ENCODE results near the gene ZNF263.
A peak's percentile ranks its signal among the peaks of the same experiment; 100 is the strongest.

The ZNF263 gene

DNA sequence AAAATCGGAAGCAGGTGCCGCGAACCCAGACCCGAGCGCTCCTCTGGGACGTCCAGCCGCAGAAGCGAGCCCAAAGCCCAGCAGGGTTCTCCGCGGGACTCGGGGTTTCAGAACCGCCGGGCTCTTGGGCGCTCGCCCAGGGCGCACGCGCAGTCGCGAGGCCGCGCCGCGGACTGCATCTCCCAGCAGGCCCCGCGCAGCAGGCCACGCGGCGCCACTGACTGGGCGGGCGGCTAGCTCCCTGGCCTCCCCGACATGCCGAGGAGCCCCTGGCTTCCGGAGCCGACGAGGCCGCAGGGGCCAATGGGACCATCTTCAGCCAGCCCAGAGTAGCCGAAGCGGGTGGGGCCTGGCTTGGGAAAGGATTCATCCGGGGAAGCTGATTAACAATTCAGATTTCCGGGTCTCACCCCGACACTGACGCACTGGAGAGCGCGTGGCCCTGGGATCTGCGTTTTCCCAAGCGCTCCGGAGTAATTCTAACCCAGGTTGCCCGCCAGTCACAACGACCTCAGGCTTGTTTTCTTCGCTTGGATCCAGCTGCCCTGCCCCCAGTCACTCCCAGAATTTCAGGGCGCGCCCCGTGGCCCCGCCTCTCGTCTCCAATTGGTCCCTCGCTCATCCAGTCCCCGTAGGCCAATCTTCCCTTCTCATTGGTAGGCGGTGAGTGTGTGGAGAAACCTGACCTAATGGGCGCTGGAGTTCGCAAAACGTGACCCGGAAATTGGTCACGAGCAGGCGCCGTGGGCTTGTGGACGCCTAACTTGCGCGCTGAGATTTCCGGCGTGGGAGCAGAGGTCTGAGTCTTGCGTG, at the start of gene ZNF263:
Gene ZNF263, plus strand, starts transcription at position 762 of the 813 bp plus-strand sequence. CDS start 328 bp downstream, outside the sequence.
- peak; percentile 94 for DNase-seq (ENCODE audit: low spot score)

DNA sequence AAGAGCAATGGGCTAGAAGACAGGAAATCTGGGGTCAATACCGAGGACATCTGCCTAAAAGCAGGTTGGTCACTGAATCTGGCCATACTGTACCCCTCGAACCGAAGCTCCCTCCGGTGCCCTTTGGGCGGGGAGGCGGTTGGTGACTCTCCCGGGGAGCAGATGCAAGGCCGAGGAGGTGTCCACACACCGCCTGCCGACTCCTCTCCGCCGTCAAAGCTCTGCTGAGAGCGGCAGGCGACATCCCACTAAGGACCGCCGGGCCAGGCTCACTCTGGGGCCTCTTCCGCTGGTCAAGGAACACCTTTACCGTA, 48.8 kb upstream of the ZNF263 start:
- DNase-seq (ENCODE audit: low spot score): no peak

DNA sequence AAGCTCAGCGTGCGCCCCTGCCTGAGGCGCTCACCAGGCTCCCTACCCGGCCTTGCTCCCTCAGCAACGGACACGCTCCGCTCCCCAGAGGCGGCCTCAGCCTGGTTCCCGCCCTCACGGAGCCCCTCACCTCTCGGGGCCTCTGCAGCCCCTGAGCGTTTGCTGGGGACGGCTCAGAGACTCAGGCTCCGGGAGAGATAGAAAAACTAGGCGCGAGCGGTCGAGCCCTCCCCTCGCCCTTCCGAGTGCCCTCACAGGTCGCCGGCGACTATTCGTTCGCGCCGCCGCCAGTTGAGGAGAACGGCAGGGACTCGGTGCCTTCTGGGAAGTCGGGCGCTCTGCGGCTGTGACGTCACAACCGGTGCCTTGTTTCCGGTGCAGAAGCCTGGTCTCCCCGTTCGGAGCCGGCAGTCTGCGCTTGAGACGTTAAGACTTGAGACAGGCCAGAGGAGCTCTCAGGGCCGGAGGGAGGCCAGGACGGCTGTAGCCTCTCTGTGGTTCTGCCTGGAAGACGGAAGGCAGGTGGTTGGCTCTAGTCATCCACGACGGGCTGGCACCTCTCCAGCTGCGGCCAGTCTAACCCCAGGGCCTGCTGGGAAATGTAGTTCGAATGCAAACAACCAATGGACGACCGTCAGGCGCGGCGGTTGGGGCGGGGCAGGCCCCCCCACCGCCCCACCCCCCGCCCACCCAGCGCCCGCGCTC, 48.3 kb upstream of the ZNF263 start, which contains the start of gene ZNF200:
Gene ZNF200, minus strand, starts transcription at position 302 of the 705 bp plus-strand sequence. CDS start 1,403 bp downstream, outside the sequence.
- DNase-seq (ENCODE audit: low spot score): peak; percentile 98

DNA sequence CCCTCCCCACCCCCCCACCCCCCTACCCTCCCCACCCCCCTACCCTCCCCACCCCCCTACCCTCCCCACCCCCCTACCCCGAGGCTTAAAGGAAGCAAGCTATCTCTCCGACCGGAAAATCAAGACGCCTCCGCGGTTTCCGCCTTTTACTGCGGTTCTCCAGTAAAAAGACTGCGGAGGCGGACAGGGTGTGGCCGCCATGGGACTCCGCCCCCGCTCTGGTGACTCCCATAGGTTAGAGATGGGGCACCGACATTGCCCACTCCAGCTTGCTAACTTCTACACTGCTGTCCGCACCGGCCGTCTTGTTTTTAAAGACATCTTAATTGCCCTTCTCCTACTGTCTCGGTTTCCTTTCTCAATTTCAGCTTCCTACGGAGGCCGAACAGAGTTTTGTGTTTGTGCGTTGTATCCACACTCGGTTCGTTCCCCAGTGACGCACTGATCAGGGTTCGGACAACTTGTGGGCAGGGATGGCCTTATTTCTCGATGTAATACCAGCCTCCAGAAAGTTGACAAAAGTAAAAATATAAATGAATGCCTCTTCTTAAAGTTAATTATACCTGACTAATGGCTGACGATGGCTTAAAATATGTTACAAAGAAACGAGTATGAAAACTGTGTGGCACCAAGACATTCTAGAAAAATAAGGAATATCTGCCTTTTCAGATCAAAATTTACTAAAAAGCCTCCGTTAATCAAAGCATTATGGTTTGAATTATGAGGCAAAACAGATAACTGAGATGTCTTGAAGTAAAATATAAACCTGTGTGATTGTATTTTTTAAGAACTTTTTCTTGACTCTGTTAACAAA, 47.2 kb upstream of the ZNF263 start:
- peak; percentile 31 for DNase-seq (ENCODE audit: low spot score)

DNA sequence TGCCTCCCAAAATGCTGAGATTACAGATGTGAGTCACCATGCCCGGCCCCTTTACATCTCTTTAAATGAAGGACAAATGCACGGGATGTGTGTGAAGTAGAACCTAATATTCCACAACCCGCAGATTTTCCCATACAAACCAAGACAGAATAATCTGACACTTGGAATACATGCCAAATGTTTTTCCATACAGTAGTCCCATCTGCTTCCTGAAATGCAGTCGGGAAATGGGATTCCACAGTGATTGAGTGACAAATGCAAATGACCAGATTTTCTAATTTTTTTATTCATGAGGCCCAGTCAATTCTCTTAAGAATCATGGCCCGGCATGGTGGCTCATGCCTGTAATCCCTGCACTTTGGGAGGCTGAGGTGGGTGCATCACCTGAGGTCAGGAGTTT, 41.5 kb upstream of the ZNF263 start:
- no peak for DNase-seq (ENCODE audit: low spot score)

DNA sequence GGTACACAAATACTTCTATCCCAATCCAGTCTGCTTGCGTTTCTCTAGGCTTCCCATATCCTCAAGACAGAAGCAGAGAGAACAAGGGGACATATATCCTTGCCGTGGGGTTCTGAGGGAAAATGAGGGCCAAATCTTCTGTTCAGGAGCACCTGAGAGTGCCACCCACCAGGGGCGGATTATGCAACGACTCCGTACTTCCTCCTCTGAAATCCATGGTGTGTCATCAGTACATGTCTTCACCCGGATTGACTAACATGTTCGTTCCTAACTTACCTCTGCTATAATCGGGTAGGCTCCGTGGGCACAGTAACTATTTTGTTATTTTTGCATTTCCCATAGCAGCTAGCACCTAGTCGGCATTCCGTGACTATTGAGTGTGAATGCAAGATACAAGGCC, 40.6 kb upstream of the ZNF263 start:
- DNase-seq (ENCODE audit: low spot score): no peak

DNA sequence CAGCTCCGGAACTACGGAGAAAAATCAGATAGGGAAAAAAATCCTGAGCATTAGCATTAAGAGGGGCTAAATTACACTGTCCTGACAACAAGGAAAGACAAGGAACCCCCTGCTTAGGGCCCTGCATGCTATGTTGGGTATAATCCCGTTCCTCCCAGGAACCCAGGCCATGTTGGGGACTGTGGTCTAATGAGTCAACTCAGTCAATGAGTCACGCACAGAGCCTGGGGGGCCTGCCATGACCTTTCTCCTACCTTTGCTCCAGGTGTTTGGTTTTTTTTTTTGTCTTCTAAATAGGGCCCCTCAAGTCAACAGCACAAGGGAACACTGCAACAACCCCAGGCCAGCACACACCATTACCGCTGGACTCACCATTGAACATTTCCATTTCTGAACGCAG, 39.4 kb upstream of the ZNF263 start:
- no peak for DNase-seq (ENCODE audit: low spot score)

DNA sequence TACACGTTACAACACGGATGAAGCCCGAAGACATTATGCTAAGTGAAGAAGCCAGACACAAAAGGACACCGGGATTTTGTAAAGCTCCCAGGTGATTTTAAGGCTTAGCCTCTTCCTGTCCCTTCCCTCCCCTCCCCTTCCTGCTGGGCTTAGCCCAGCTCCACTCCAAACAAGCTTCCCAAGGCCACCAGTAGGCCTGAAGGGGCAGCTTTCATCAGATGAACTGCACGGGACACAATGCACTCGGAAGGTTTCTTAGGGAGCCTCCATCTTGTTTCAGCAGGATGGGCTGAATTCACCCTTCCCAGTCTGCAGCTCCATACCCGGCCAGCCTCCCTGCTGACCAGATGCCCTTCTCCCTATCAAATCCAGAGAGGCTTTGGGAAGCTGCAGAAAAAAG, 37.3 kb upstream of the ZNF263 start:
- no peak for DNase-seq (ENCODE audit: low spot score)

DNA sequence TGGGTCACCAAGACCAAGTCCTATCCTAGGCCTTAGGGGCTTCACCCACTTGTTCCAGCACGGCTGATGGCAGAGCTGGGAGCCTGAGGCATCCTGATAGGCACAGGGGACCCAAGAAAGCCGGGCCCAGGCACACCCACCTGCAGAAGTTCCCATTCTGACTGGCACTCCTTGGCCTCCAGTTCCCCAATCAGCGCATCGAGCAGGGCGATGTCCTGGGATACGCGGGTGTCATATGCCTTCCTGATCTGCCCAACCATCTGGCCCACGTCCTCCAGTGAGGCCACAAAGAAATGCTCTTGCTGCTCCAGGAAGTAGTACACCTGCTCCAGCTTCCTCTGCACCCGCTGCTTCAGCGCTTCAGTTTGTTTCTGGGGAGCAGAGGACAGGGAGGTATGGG, 36.4 kb upstream of the ZNF263 start:
- no peak for DNase-seq (ENCODE audit: low spot score)

DNA sequence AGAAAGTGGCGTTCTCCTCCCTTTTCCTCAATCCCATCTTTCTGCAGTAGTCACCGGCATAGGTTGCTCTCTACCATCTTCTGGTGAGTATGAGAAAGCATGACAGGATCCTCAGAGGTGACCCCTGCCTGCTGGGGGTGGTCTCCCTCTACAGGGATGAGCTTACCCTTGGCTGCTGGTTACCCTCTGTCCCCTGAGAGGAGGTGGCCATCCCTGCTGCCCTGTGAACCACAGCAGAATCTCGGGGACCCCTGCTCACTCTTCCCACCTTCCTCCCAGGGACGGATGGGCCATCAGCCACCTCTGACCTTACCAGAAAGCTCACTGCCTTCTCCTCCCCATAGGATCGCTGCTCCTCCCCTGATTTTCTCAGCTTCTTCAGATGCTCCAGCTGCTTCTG, 34.7 kb upstream of the ZNF263 start:
- DNase-seq (ENCODE audit: low spot score): no peak

DNA sequence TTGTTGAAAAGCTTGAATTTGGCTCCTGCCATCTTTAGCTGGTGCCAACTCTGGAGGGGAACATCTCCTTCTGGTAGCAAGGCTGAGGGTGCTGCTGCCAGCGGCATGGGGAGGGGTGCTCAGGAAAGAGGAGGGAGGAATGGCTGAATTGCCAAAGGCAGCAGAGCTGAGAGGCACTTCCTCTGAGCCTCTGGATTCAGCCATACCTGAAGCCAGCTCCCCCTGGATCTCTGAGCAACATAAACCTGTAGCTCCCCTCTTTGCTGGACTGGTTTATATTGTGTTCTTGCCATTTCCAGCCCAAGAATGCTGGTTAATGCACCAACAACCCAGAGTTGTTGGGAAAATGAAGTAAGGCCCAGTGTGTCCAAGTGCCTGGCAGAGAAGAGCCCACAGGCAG, 34.3 kb upstream of the ZNF263 start:
- no peak for DNase-seq (ENCODE audit: low spot score)

DNA sequence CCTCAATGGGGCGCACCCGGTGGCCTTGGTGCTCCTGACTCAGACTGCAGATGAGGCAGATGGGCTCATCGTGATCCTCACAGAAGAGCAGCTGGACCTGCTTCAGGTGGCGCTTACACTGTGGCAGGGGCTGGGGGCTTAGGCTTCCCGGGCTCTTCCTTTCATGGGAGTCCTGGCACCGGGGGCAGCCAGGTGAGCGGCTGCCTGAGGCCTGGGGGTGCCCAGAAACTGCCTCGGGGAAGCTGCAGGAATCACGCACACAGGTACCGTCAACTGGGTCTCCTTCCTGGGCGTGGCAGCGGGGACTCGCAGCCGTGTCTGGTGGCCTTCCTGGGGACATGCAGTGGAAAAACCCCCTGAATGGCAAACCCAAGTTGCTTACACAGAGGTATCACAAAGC, 33.8 kb upstream of the ZNF263 start:
- DNase-seq (ENCODE audit: low spot score): no peak

DNA sequence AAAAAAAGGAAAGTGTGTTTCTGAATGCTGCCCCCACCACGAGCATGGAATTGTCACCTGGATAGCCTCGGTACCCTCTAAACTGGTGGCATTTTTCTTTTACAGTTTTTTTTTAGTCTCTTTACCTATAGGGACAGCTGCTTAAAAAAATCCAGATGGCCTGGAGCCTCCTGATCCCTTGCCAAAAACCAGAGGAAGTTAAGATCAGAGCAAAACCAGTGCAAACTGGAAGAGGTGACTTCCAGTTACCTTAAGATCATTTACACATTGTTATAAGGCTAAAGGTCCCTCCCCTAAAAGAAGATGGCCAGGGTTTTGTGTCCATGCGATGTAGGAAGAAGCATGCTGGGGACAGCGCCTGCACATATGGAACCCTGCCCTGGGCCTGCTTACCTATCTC, 30.3 kb upstream of the ZNF263 start:
- no peak for DNase-seq (ENCODE audit: low spot score)

DNA sequence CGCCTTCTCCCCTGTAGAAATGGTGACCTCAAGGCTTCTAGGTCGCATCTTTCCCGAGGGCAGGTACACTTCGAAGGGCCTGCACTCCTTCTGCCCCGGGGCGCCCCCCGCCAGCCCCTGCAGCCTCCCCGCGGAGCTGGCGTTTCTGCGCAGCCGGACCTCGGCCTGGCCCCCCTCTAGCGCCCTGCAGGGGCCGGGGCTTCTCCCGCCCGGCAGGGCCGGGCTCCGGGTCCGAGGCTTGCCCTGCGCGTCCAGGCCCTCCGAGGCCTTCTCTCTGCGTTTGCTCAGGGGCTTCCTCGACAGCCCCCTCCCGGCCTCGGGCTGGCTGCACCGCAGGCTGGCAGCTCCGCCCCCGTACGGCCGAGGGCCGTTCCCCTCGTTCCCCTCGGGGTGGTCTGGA, 29.0 kb upstream of the ZNF263 start:
- DNase-seq (ENCODE audit: low spot score): no peak

DNA sequence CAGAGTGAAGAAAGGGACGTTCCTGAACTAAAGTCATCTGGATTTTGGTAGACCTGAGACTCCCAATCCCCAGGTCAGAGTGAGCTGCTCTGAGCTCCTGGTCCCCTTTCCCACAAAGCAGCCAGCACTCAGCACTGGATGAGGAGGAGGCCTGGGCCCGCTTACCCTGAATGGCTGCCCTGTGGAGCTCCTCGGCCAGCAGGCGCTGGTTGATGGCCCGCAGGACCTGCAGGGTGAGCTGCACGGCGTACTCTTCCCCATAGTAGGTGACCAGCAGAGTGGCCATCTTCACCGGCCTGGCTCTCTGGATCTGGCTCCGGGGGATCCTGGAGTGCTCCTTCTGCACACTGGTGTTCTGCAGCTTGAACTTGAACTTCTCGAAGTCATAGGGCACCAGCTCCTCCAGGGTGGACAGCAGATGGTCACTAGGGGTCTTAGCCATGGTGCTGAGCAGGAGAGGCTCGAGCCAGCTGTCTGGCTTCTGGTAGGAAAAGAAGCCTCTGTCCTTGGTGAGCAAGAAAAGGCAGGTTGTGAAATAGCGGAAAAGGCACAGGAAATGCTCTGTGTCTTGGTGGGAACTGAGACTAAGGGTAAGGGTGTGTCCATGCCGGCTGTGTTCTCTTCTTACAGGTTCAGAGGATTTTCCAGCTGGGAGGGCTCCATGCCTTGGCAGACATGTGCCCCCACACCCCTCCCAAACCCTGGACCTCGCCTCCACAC, 27.0 kb upstream of the ZNF263 start, which contains the start of gene MEFV:
Gene MEFV, minus strand, starts transcription at position 488 of the 720 bp plus-strand sequence. Its CDS starts 46 bp downstream, at position 442.
- DNase-seq (ENCODE audit: low spot score): no peak

DNA sequence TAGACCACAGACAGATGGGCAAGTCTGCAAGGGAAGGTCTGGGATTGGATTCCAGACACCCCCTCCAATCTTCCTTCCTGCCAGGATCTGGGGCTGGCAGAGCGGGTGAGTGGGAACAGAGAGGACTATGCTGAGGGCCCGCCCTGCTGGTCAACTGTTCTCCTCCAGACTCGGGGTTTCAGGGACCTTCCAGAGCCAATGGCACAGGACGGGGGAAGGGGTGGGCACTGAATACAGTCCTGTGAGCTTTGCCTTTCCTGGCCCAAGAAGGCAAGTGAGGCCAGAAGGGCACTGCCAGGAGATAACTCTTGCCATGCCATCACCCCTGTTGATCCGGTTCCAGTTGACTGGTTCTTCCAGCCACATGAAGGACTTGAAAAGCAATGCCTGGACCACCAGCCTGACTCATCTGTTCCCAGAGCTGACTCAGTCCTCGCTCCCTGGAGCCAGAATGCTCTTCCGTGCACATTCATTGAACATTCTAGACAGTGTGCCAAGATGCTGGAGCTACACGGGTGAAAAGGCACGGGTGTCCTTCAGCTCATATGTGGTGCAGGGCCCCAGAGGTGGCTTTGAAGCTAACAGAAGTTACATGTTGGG, 26.3 kb upstream of the ZNF263 start:
- DNase-seq (ENCODE audit: low spot score): no peak

DNA sequence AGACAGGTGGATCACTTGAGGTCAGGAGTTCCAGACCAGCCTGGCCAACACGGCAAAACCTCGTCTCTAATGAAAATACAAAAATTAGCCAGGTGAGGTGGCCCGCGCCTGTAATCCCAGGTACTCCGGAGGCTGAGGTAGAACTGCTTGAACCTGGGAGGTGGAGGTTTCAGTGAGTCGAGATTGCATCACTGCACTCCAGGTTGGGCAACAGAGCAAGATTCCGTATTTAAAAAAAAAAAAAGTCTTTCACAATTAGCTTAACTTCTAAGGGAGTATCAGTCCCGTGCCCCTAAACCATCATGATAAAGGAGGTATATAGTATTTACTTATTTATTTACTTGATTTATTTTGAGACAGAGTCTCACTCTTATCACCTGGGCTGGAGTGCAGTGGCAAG, 23.5 kb upstream of the ZNF263 start:
- DNase-seq (ENCODE audit: low spot score): no peak

DNA sequence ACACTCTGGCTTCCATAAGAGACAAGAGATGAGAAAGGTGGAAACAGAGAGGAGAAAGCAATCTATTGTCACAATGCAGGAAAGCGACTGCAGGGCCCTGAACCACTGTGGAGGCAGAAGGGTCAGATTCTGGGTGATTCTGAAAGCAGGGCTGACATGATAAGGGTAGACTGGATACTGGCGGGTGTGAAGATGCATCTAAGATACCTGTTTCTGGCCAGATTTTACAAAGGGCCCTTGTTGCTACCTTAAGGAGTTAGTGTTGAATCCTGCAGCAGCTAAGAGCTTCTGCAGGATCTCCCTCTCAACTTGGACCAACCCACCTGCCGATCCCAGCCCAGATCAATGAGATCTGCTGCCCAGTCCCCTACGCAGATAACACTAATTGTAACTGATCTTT, 20.8 kb upstream of the ZNF263 start:
- DNase-seq (ENCODE audit: low spot score): no peak

DNA sequence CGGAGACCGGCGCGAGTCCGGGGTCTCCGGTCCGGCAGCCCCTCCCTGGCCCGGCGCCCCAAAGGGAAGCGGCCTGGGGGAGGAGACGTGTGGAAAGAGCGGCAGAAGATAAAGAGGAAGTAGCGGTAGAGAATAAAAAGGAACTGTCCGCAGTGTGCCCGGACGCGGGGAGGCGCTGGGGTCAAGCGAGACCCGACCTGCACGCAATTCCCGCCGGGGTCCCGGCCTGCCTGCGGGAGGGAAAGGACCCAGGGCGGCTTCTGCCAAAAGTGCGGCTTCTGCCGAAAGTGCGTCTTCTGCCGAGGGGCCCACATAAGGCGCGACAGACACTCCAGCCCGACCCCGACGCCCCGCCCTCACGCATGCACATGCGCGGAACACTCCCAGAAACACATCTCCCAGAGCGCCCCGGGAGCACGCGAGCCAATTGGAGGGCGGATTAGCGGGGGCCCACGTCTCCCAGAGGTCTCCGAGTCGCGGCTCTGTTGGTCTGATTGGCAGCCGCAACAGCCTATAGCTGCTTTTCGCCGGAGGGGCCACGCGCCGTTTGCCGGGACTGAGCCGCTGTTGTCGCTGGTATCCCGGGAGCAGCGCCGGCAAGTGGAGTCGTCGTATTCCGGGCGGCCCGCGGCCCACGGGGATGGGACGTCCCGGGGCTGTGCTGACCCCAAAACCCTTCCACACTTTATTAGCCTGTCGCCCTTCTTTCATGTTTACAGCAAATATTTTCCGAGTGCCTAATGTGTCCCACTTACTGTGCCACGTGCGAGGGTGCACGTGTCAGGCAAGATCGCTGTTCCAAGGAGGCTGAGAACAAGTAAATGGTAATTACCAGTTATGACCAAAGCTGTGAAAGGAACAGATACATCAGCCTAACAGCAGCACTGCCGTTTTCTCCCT, 18.9 kb upstream of the ZNF263 start:
- peak; percentile 95 for DNase-seq (ENCODE audit: low spot score)

DNA sequence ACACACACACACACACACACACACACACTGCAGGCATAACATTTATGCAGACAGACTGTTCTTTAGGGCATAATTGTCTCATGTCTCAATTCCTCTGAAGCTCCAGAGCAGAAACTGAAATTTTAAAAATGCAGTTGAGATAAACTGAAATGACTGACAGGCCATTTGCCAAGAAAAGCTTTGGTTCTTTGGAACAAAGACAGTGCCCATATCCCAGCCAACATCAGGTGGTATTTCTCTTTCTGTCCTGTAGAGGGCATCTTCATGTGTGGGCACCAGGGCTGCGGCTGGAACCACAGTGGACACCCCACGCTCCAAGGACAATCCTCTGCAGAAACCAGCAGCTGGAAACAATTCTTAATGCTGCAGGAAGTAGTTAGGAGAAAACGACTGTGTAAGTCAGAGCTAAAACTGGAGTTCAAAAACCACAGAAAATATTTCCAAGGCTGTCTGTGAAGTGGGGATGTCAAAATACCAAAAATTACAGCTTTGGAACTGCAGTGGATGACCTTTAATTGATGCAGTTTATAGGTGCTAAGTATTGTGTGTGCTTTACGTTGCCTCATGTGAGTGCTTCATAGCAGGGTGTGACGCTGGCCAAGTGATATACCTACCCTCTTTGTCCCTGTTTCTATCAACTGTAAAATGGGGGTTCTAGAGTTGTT, 16.3 kb upstream of the ZNF263 start:
- DNase-seq (ENCODE audit: low spot score): peak; percentile 38

All from iPS-NIHi11 (cell line).